H9 (cell line): ENCODE data around the gene STK32C. TPM values are rescaled to one million over a fixed set of nuclear protein-coding genes. Genes with fewer than 3 reads are reported as not detected.

ENCODE experiments used
- DNase-seq: peaks from one replicate; pipeline ENCODE4 v3.0.0-alpha.2; 2017
- H2AFZ ChIP-seq: one replicate; pipeline ENCODE4 v1.6.1; 2013; ENCODE audit warnings: mild to moderate bottlenecking, low read length, control low read depth, moderate library complexity
- H2AK5ac ChIP-seq: 2 replicates; pipeline ENCODE4 v1.6.1; 2013; ENCODE audit warnings: low read length, control low read depth, mixed read lengths; ENCODE audit not compliant: insufficient read length
- H2BK120ac ChIP-seq: one replicate; pipeline ENCODE4 v1.6.1; 2013; ENCODE audit warnings: low read depth, mild to moderate bottlenecking, low read length, control low read depth, inconsistent platforms; ENCODE audit not compliant: poor library complexity, severe bottlenecking
- H2BK12ac ChIP-seq: 2 replicates; pipeline ENCODE4 v1.6.1; 2013; ENCODE audit warnings: low read length, control low read depth, mixed read lengths, low read depth; ENCODE audit not compliant: insufficient read length
- H2BK15ac ChIP-seq: 2 replicates; pipeline ENCODE4 v1.6.1; 2013; ENCODE audit warnings: low read depth, low read length, control low read depth
- H2BK20ac ChIP-seq: one replicate; pipeline ENCODE4 v1.6.1; 2013; ENCODE audit warnings: low read depth, mild to moderate bottlenecking, low read length, control low read depth, inconsistent platforms; ENCODE audit not compliant: poor library complexity, severe bottlenecking
- H2BK5ac ChIP-seq: 2 replicates; pipeline ENCODE4 v1.6.1; 2013; ENCODE audit warnings: low read length, control low read depth, mixed read lengths; ENCODE audit not compliant: insufficient read length
- H3K14ac ChIP-seq: 2 replicates; pipeline ENCODE4 v1.6.1; 2013; ENCODE audit warnings: low read length, control low read depth; ENCODE audit not compliant: insufficient read depth
- H3K18ac ChIP-seq: 2 replicates; pipeline ENCODE4 v1.6.1; 2013; ENCODE audit warnings: low read depth, mild to moderate bottlenecking, mixed read lengths, low read length, control low read depth; ENCODE audit not compliant: insufficient read length
- H3K23ac ChIP-seq: 2 replicates; pipeline ENCODE4 v1.6.1; 2013; ENCODE audit warnings: low read length, control low read depth, mixed read lengths, low read depth; ENCODE audit not compliant: insufficient read length
- H3K23me2 ChIP-seq: 2 replicates; pipeline ENCODE4 v1.6.1; 2013; ENCODE audit warnings: low read depth, mild to moderate bottlenecking, mixed read lengths, low read length, control low read depth; ENCODE audit not compliant: insufficient read length, poor library complexity, severe bottlenecking
- H3K27ac ChIP-seq: 2 replicates; pipeline ENCODE4 v1.5.1; 2013; ENCODE audit warnings: low read length, control low read depth, mixed read lengths, low read depth; ENCODE audit not compliant: insufficient read length
- H3K27me3 ChIP-seq: 2 replicates; pipeline ENCODE4 v1.6.1; 2013; ENCODE audit warnings: low read length, control low read depth, inconsistent platforms; ENCODE audit not compliant: insufficient read depth
- H3K4ac ChIP-seq: 2 replicates; pipeline ENCODE4 v1.6.1; 2013; ENCODE audit warnings: low read depth, mild to moderate bottlenecking, control low read depth, inconsistent platforms, low read length, moderate library complexity
- H3K4me1 ChIP-seq: 2 replicates; pipeline ENCODE4 v1.6.1; 2013; ENCODE audit warnings: low read length, control low read depth, inconsistent platforms; ENCODE audit not compliant: insufficient read depth
- H3K4me2 ChIP-seq: 2 replicates; pipeline ENCODE4 v1.6.1; 2013; ENCODE audit warnings: low read length, control low read depth, mixed read lengths; ENCODE audit not compliant: insufficient read length, insufficient read depth
- H3K56ac ChIP-seq: 2 replicates; pipeline ENCODE4 v1.6.1; 2013; ENCODE audit warnings: low read depth, mild to moderate bottlenecking, mixed read lengths, low read length, control low read depth; ENCODE audit not compliant: insufficient read length
- H3K79me1 ChIP-seq: 2 replicates; pipeline ENCODE4 v1.6.1; 2013; ENCODE audit warnings: low read depth, mild to moderate bottlenecking, moderate library complexity, low read length, control low read depth, inconsistent platforms; ENCODE audit not compliant: insufficient read depth, poor library complexity, severe bottlenecking
- H3K79me2 ChIP-seq: 2 replicates; pipeline ENCODE4 v1.6.1; 2013; ENCODE audit warnings: low read length, control low read depth, inconsistent platforms; ENCODE audit not compliant: insufficient read depth
- H3K9ac ChIP-seq: 2 replicates; pipeline ENCODE4 v1.6.1; 2013; ENCODE audit warnings: low read length, control low read depth, mixed read lengths; ENCODE audit not compliant: insufficient read length; ENCODE audit errors: extremely low read depth
- H3K9me3 ChIP-seq: one replicate; pipeline ENCODE4 v1.6.1; 2013; ENCODE audit warnings: low read depth, low read length, inconsistent platforms; ENCODE audit not compliant: control insufficient read depth
- H3T11ph ChIP-seq: one replicate; pipeline ENCODE4 v1.6.1; 2013; ENCODE audit warnings: mild to moderate bottlenecking, low read length, control low read depth, inconsistent platforms
- H4K20me1 ChIP-seq: one replicate; pipeline ENCODE4 v1.6.1; 2013; ENCODE audit not compliant: control insufficient read depth, insufficient read length, insufficient read depth
- H4K5ac ChIP-seq: 2 replicates; pipeline ENCODE4 v1.6.1; 2013; ENCODE audit warnings: low read depth, mild to moderate bottlenecking, mixed read lengths, low read length, control low read depth; ENCODE audit not compliant: insufficient read length
- H4K8ac ChIP-seq: replicated peaks from 2 replicates; pipeline ENCODE4 v1.6.1; 2013; ENCODE audit warnings: low read length, control low read depth, mixed read lengths, low read depth; ENCODE audit not compliant: insufficient read length
- H4K91ac ChIP-seq: 2 replicates; pipeline ENCODE4 v1.6.1; 2013; ENCODE audit warnings: low read depth, mild to moderate bottlenecking, moderate library complexity, mixed read lengths, low read length, control low read depth; ENCODE audit not compliant: insufficient read length
- H3K27ac Mint-ChIP-seq, 3 experiments: 2 replicates in 2 of 3; 3 replicates in 1 of 3; pipeline ENCODE4 v1.8.0; 2020 to 2021; ENCODE audit warnings: mixed read lengths in 3 of 3, mild to moderate bottlenecking in 1 of 3, moderate library complexity in 1 of 3
- H3K27me3 Mint-ChIP-seq: 2 replicates; pipeline ENCODE4 v1.8.0; 2021; ENCODE audit warnings: low read depth, mild to moderate bottlenecking, moderate library complexity, mixed read lengths
- H3K36me3 Mint-ChIP-seq, 3 experiments: 2 replicates in 2 of 3; 3 replicates in 1 of 3; pipeline ENCODE4 v1.8.0; 2020 to 2021; ENCODE audit warnings: low read depth in 3 of 3, mixed read lengths in 3 of 3; ENCODE audit not compliant: insufficient read depth in 1 of 3
- H3K4me1 Mint-ChIP-seq, 2 experiments: 2 replicates each; pipeline ENCODE4 v1.8.0; 2020; ENCODE audit warnings: mixed read lengths in 2 of 2
- H3K4me3 Mint-ChIP-seq, 2 experiments: 2 replicates in 1 of 2; 3 replicates in 1 of 2; pipeline ENCODE4 v1.8.0; 2020 to 2021; ENCODE audit warnings: mild to moderate bottlenecking in 2 of 2, mixed read lengths in 2 of 2, moderate library complexity in 1 of 2
- H3K9me3 Mint-ChIP-seq, 2 experiments: 2 replicates in 1 of 2; 3 replicates in 1 of 2; pipeline ENCODE4 v1.8.0; 2020; ENCODE audit warnings: mild to moderate bottlenecking in 2 of 2, mixed read lengths in 2 of 2, moderate library complexity in 1 of 2
- CTCF ChIP-seq: fragments of 200-600 bp; sonication (generic); conservative IDR thresholded peaks from 3 replicates; pipeline ENCODE4 v1.8.0; 2021; ENCODE audit warnings: antibody characterized with exemption, mild to moderate bottlenecking
- WGBS: extraction: QIAGEN DNeasy Blood & Tissue Kit; methylation state at CpG from one replicate; pipeline ENCODE4 v1.1.7; 2013; ENCODE audit warnings: missing lambda C conversion rate, low lambda C conversion rate, mixed read lengths; ENCODE audit not compliant: insufficient read length; ENCODE audit errors: extremely low coverage; 5-methylcytosine and 5-hydroxymethylcytosine counted together
- total RNA-seq: library from RNA; stranded (reverse); gene quantifications from 2 replicates; pipeline ENCODE4 v1.2.1, GENCODE V29; 2021

STK32C gene
- total RNA-seq, 1 experiment from 2014 or later, result 11.3 TPM

- Histone ChIP-seq H3K18ac (no peak overlapping the region), H2BK15ac (no peak overlapping the region), H2AK5ac (no peak overlapping the region), H4K5ac (no peak overlapping the region), H2BK20ac (no peak overlapping the region), H2AFZ (no peak overlapping the region), H3K23ac (no peak overlapping the region), H4K91ac (no peak overlapping the region), H2BK12ac (no peak overlapping the region), H3K79me2 (no peaks in the 10 kb centered on the region), H3K27me3 (no peaks in the 10 kb centered on the region), H2BK5ac (no peak overlapping the region), H4K20me1 (peaks cover 2% of the 10 kb centered on the region), H4K8ac (no peak overlapping the region), H3K56ac (no peak overlapping the region), H3T11ph (no peak overlapping the region), H2BK120ac (no peak overlapping the region), H3K14ac (no peak overlapping the region), H3K4me2 (no peak overlapping the region), H3K9ac (no peak overlapping the region), H3K9me3 (no peaks in the 10 kb centered on the region), H3K27ac (no peak overlapping the region), H3K79me1 (no peaks in the 10 kb centered on the region), H3K4me1 (no peaks in the 10 kb centered on the region), H3K23me2 (peaks cover 2% of the 10 kb centered on the region), H3K4ac (no peak overlapping the region)
- peaks cover 73% of the 10 kb centered on the region for H3K27me3 Mint-ChIP-seq
- H3K36me3 Mint-ChIP-seq, result peaks cover 5 to 8% (median 5%) of the 10 kb centered on the region in 3 experiments; a peak in 5 of 7 replicates
- H3K4me3 Mint-ChIP-seq, result no peak overlapping the region
- H3K27ac Mint-ChIP-seq, result no peak overlapping the region
- WGBS, result no CpG with 5 or more reads among the region's 6 CpGs
- peaks cover 12 to 13% of the 10 kb centered on the region in 2 experiments for H3K4me1 Mint-ChIP-seq
- peaks cover 6 to 18% of the 10 kb centered on the region in 2 experiments for H3K9me3 Mint-ChIP-seq
- no peak for DNase-seq
- no peak for TF ChIP-seq CTCF
Measured at GRCh38 chr10:132175408-132175807, 132.3 kb downstream of the STK32C start.
